ENCODE measurements around the gene KRT76.

GRCh38 chr12:52722680-52723079, 54.5 kb downstream of the KRT76 start:
- TF ChIP-seq CTCF (IDR thresholded peaks at IDR 0.05; ENCODE audit: low read depth, low read length) (no peak), EZH2phosphoT487 (IDR thresholded peaks at IDR 0.05; ENCODE audit: low read depth) (no peak)
